Astrocyte (in vitro differentiated cells and primary cell): Measurements from ENCODE around the gene RTKN. TPM values are rescaled to one million over a fixed set of nuclear protein-coding genes. Genes with fewer than 3 reads are reported as not detected.

Source experiments
- DNase-seq: peaks from one replicate; pipeline ENCODE4 v3.0.0-alpha.2; 2010; ENCODE audit warnings: low read depth
- FAIRE-seq: peaks from 2 replicates; lab custom pipeline; 2011; peaks lifted over from hg19 to GRCh38; lab: Jason Lieb, UNC
- H2AFZ ChIP-seq: 2 replicates; pipeline ENCODE4 v1.6.0; 2012; ENCODE audit warnings: low read depth, low read length, inconsistent platforms
- H3K27ac ChIP-seq: 2 replicates; pipeline ENCODE4 v1.5.1; 2011; ENCODE audit warnings: low read depth, low read length, inconsistent platforms
- H3K27me3 ChIP-seq: 2 replicates; pipeline ENCODE4 v1.6.0; 2011; ENCODE audit warnings: low read length, inconsistent platforms; ENCODE audit not compliant: insufficient read depth
- H3K36me3 ChIP-seq: 2 replicates; pipeline ENCODE4 v1.5.1; 2011; ENCODE audit warnings: low read length, inconsistent platforms; ENCODE audit not compliant: insufficient read depth
- H3K4me1 ChIP-seq: 2 replicates; pipeline ENCODE4 v1.5.1; 2011; ENCODE audit warnings: low read length, inconsistent platforms; ENCODE audit not compliant: insufficient read depth
- H3K4me2 ChIP-seq: 2 replicates; pipeline ENCODE4 v1.6.0; 2012; ENCODE audit warnings: low read length, inconsistent platforms
- H3K4me3 ChIP-seq: 2 replicates; pipeline ENCODE4 v1.5.1; 2011; ENCODE audit warnings: low read depth, mild to moderate bottlenecking, low read length, inconsistent platforms; ENCODE audit not compliant: insufficient read depth
- H3K79me2 ChIP-seq: 2 replicates; pipeline ENCODE4 v1.6.0; 2012; ENCODE audit warnings: mild to moderate bottlenecking, low read length, inconsistent platforms; ENCODE audit not compliant: insufficient read depth
- H3K9ac ChIP-seq: 2 replicates; pipeline ENCODE4 v1.6.0; 2012; ENCODE audit warnings: mild to moderate bottlenecking, low read length, inconsistent platforms
- H3K9me3 ChIP-seq: 2 replicates; pipeline ENCODE4 v1.5.1; 2012; ENCODE audit warnings: low read depth, mild to moderate bottlenecking, low read length, inconsistent platforms; ENCODE audit not compliant: insufficient read depth
- H4K20me1 ChIP-seq: 2 replicates; pipeline ENCODE4 v1.6.0; 2012; ENCODE audit warnings: low read length, inconsistent platforms; ENCODE audit not compliant: insufficient read depth
- H3K27ac Mint-ChIP-seq: one replicate; pipeline ENCODE4 v1.8.0; 2021; ENCODE audit warnings: mild to moderate bottlenecking, mixed read lengths; ENCODE audit not compliant: unreplicated experiment
- H3K27me3 Mint-ChIP-seq: one replicate; pipeline ENCODE4 v1.8.0; 2021; ENCODE audit warnings: low read depth, mixed read lengths; ENCODE audit not compliant: unreplicated experiment
- H3K36me3 Mint-ChIP-seq: one replicate; pipeline ENCODE4 v1.8.0; 2021; ENCODE audit warnings: low read depth, mixed read lengths; ENCODE audit not compliant: unreplicated experiment
- H3K4me1 Mint-ChIP-seq: one replicate; pipeline ENCODE4 v1.8.0; 2021; ENCODE audit warnings: low read depth, mixed read lengths; ENCODE audit not compliant: unreplicated experiment
- H3K4me3 Mint-ChIP-seq: one replicate; pipeline ENCODE4 v1.8.0; 2021; ENCODE audit warnings: mild to moderate bottlenecking, moderate library complexity, mixed read lengths; ENCODE audit not compliant: unreplicated experiment
- H3K9me3 Mint-ChIP-seq: one replicate; pipeline ENCODE4 v1.8.0; 2021; ENCODE audit warnings: mild to moderate bottlenecking, mixed read lengths; ENCODE audit not compliant: unreplicated experiment
- EZH2 ChIP-seq: IDR thresholded peaks from 2 replicates; pipeline ENCODE4 v1.6.1; 2012; ENCODE audit warnings: mild to moderate bottlenecking, low read length, inconsistent platforms; ENCODE audit not compliant: insufficient read depth
- total RNA-seq: library from RNA; stranded (reverse); gene quantifications from 2 replicates; pipeline ENCODE4 v1.2.1, GENCODE V29; 2021
- TF ChIP-seq, protein P1 (sequence below): IDR thresholded peaks from 2 replicates; pipeline ENCODE4 v1.5.1; 2011; ENCODE audit warnings: low read depth, mild to moderate bottlenecking, inconsistent platforms, low read length, moderate library complexity; ENCODE audit not compliant: insufficient read depth

The RTKN gene
- total RNA-seq, 1 donor from 2014 or later = 41.6 TPM

GRCh38 chr2:74414881-74415761, 26.6 kb downstream of the RTKN start:
- Mint-ChIP-seq H3K27ac (no peak overlapping the region), H3K36me3 (no peaks in the 10 kb centered on the region), H3K9me3 (no peaks in the 10 kb centered on the region), H3K4me3 (no peak overlapping the region), H3K4me1 (peaks cover 3% of the 10 kb centered on the region), H3K27me3 (peaks cover 25% of the 10 kb centered on the region)
- H3K36me3 ChIP-seq = no peaks in the 10 kb centered on the region
- H3K27me3 ChIP-seq = peaks cover 8% of the 10 kb centered on the region
- H3K4me3 ChIP-seq = peak overlapping the region; percentile 38
- H3K9me3 ChIP-seq = no peaks in the 10 kb centered on the region
- peak overlapping the region; percentile 87 for H2AFZ ChIP-seq
- FAIRE-seq (no peak), DNase-seq (no peak)
- H3K4me1 ChIP-seq = peaks cover 14% of the 10 kb centered on the region
- TF ChIP-seq, protein P1, sequence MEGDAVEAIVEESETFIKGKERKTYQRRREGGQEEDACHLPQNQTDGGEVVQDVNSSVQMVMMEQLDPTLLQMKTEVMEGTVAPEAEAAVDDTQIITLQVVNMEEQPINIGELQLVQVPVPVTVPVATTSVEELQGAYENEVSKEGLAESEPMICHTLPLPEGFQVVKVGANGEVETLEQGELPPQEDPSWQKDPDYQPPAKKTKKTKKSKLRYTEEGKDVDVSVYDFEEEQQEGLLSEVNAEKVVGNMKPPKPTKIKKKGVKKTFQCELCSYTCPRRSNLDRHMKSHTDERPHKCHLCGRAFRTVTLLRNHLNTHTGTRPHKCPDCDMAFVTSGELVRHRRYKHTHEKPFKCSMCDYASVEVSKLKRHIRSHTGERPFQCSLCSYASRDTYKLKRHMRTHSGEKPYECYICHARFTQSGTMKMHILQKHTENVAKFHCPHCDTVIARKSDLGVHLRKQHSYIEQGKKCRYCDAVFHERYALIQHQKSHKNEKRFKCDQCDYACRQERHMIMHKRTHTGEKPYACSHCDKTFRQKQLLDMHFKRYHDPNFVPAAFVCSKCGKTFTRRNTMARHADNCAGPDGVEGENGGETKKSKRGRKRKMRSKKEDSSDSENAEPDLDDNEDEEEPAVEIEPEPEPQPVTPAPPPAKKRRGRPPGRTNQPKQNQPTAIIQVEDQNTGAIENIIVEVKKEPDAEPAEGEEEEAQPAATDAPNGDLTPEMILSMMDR = no peak
- peak; percentile 43 for TF ChIP-seq EZH2
- H4K20me1 ChIP-seq = no peaks in the 10 kb centered on the region
- H3K79me2 ChIP-seq = no peaks in the 10 kb centered on the region
- no peak overlapping the region for H3K27ac ChIP-seq
- H3K9ac ChIP-seq = no peak overlapping the region
- H3K4me2 ChIP-seq = peak overlapping the region; percentile 78

DNA sequence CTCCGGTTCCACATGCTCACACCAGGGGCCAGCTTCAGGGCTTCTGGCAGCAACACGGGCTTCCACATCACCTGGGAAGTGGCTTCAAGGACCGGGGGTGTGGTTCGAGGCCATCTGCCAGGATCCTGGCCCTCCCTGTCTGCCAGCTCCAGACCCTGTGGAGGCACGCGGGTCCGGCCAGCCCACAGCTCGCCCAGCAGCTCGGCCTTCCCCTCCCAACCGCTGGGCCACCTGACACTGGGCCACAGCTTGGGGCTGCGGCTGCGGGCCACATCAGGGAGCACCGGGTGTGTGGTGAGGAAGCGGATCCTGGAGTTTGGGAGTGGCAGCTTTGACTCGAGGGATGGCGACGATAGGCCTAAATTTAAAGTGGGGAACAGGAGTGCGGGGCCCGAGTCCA, 27.3 kb downstream of the RTKN start:
- Histone ChIP-seq H3K27me3 (peaks cover 8% of the 10 kb centered on the region), H3K4me2 (peak overlapping the region; percentile 78), H3K36me3 (no peaks in the 10 kb centered on the region), H3K27ac (no peak overlapping the region), H3K9me3 (no peaks in the 10 kb centered on the region), H3K4me3 (peak overlapping the region; percentile 38), H2AFZ (peak overlapping the region; percentile 87), H3K9ac (no peak overlapping the region), H4K20me1 (no peaks in the 10 kb centered on the region), H3K79me2 (no peaks in the 10 kb centered on the region), H3K4me1 (peaks cover 14% of the 10 kb centered on the region)
- H3K27me3 Mint-ChIP-seq = peaks cover 25% of the 10 kb centered on the region
- TF ChIP-seq, protein P1 = no peak
- H3K27ac Mint-ChIP-seq = no peak overlapping the region
- no peak for FAIRE-seq
- no peak for DNase-seq
- H3K4me3 Mint-ChIP-seq = no peak overlapping the region
- no peaks in the 10 kb centered on the region for H3K9me3 Mint-ChIP-seq
- H3K36me3 Mint-ChIP-seq = no peaks in the 10 kb centered on the region
- H3K4me1 Mint-ChIP-seq = peaks cover 3% of the 10 kb centered on the region
